SK-N-SH treated with all-trans-retinoic acid at 6 μM for 48 hours (cell line): ENCODE data around the gene FXYD6.

Experiments used
- ATAC-seq: fragments of 200-7000 bp; cut with Tn5 transposase; 3 replicates; pipeline ENCODE4 v1.9.1; 2020; ENCODE audit warnings: mild to moderate bottlenecking, moderate library complexity
- BACH2 ChIP-seq: fragments of 250-450 bp; sonication (Bioruptor Pico); IDR thresholded peaks from 2 replicates; pipeline ENCODE4 v1.9.0; 2021; ENCODE audit warnings: mild to moderate bottlenecking, borderline replicate concordance
- CSDC2 ChIP-seq: fragments of 250-450 bp; sonication (Bioruptor Pico); IDR thresholded peaks from 2 replicates; pipeline ENCODE4 v1.5.0; 2020; ENCODE audit warnings: mild to moderate bottlenecking, moderate library complexity
- ESRRG ChIP-seq: fragments of 250-450 bp; sonication (Bioruptor Pico); IDR thresholded peaks from 2 replicates; pipeline ENCODE4 v1.6.1; 2021; ENCODE audit warnings: mild to moderate bottlenecking
- GLIS3 ChIP-seq: fragments of 250-450 bp; sonication (Bioruptor Pico); IDR thresholded peaks from 2 replicates; pipeline ENCODE4 v1.5.0; 2020; ENCODE audit warnings: mild to moderate bottlenecking, moderate library complexity
- ISL1 ChIP-seq: fragments of 250-450 bp; sonication (Bioruptor Pico); IDR thresholded peaks from 2 replicates; pipeline ENCODE4 v2.1.2; 2022; ENCODE audit warnings: mild to moderate bottlenecking, moderate library complexity
- OSR1 ChIP-seq: fragments of 250-450 bp; sonication (Bioruptor Pico); IDR thresholded peaks from 2 replicates; pipeline ENCODE4 v1.8.0; 2022; ENCODE audit warnings: moderate library complexity, mild to moderate bottlenecking, inconsistent platforms
- PPARA ChIP-seq: fragments of 250-450 bp; sonication (Bioruptor Pico); IDR thresholded peaks from 2 replicates; pipeline ENCODE4 v1.5.0; 2020; ENCODE audit warnings: mild to moderate bottlenecking, borderline replicate concordance
- RARB ChIP-seq: fragments of 250-450 bp; sonication (Bioruptor Pico); IDR thresholded peaks from 2 replicates; pipeline ENCODE4 v1.8.0; 2021; ENCODE audit warnings: mild to moderate bottlenecking, moderate library complexity
- SNAI2 ChIP-seq: fragments of 250-450 bp; sonication (Bioruptor Pico); IDR thresholded peaks from 2 replicates; pipeline ENCODE4 v1.5.0; 2020; ENCODE audit warnings: mild to moderate bottlenecking, moderate library complexity
- TCF4 ChIP-seq: fragments of 250-450 bp; sonication (Bioruptor Pico); IDR thresholded peaks from 2 replicates; pipeline ENCODE4 v1.8.0; 2021; ENCODE audit warnings: mild to moderate bottlenecking, moderate library complexity, borderline replicate concordance
- TOX ChIP-seq: fragments of 250-450 bp; sonication (Bioruptor Pico); IDR thresholded peaks from 2 replicates; pipeline ENCODE4 v1.8.0; 2021; ENCODE audit warnings: mild to moderate bottlenecking, moderate library complexity, borderline replicate concordance
- ZC3H10 ChIP-seq: fragments of 250-450 bp; sonication (Bioruptor Pico); IDR thresholded peaks from 2 replicates; pipeline ENCODE4 v1.5.1; 2021; ENCODE audit warnings: mild to moderate bottlenecking, moderate library complexity
- ZFP3 ChIP-seq: fragments of 250-450 bp; sonication (Bioruptor Pico); IDR thresholded peaks from 2 replicates; pipeline ENCODE4 v1.5.0; 2020; ENCODE audit warnings: mild to moderate bottlenecking, moderate library complexity
- ZFP30 ChIP-seq: fragments of 450-650 bp; formaldehyde crosslinking; IDR thresholded peaks from 2 replicates; pipeline ENCODE4 v1.5.0; 2022; ENCODE audit warnings: mild to moderate bottlenecking, moderate library complexity
- ZNF565 ChIP-seq: fragments of 450-650 bp; formaldehyde crosslinking; conservative IDR thresholded peaks from 2 replicates; pipeline ENCODE4 v1.5.0; 2020; ENCODE audit warnings: low read depth, mild to moderate bottlenecking, moderate library complexity
- ZNF70 ChIP-seq: fragments of 450-650 bp; formaldehyde crosslinking; IDR thresholded peaks from 2 replicates; pipeline ENCODE4 v1.5.0; 2020; ENCODE audit warnings: mild to moderate bottlenecking, moderate library complexity
- ZNF8 ChIP-seq: fragments of 450-650 bp; formaldehyde crosslinking; IDR thresholded peaks from 2 replicates; pipeline ENCODE4 v1.5.0; 2020; ENCODE audit warnings: mild to moderate bottlenecking, moderate library complexity
- TF ChIP-seq, protein P1 (sequence below): fragments of 250-450 bp; sonication (Bioruptor Pico); IDR thresholded peaks from 2 replicates; pipeline ENCODE4 v1.8.0; 2021; ENCODE audit warnings: low read depth, mild to moderate bottlenecking, moderate library complexity, borderline replicate concordance
- TF ChIP-seq, protein P2 (sequence below): fragments of 250-450 bp; sonication (Bioruptor Pico); IDR thresholded peaks from 2 replicates; pipeline ENCODE4 v1.5.0; 2020; ENCODE audit warnings: mild to moderate bottlenecking, moderate library complexity
- TF ChIP-seq, protein P3 (sequence below): fragments of 250-450 bp; sonication (Bioruptor Pico); IDR thresholded peaks from 2 replicates; pipeline ENCODE4 v1.5.1; 2020; ENCODE audit warnings: low read depth, mild to moderate bottlenecking, moderate library complexity
- TF ChIP-seq, protein P4 (sequence below): fragments of 250-450 bp; sonication (Bioruptor Pico); IDR thresholded peaks from 2 replicates; pipeline ENCODE4 v1.5.1; 2021; ENCODE audit warnings: mild to moderate bottlenecking, moderate library complexity

FXYD6 gene

DNA sequence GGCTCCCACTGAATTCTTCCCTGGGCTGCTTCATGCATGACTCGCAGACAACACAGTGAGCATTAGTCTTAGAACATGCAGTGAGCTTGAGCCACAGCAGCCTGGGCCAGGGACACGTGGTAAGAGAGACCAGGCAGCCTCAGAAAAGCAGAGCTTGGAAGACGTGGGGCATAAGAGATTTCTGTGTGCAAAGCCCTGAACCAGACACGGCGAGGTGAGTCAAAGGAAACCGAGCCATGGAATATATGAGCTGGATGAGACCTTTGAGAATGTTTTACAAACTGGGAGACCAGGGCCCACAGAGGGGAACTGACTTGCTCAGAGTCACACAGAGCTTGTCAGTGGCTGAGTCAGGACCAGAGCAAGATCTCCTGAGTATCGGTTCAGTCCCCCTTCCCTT lies 8.5 kb upstream of the FXYD6 start:
- ATAC-seq, result no peak
- no peak for TF ChIP-seq TCF4 (CRISPR knock-in tag)
- no peak for TF ChIP-seq ZNF565 (CRISPR knock-in tag)
- TF ChIP-seq ESRRG, result no peak
- TF ChIP-seq OSR1 (CRISPR knock-in tag), result no peak
- TF ChIP-seq ISL1, result no peak
- TF ChIP-seq, protein P1, sequence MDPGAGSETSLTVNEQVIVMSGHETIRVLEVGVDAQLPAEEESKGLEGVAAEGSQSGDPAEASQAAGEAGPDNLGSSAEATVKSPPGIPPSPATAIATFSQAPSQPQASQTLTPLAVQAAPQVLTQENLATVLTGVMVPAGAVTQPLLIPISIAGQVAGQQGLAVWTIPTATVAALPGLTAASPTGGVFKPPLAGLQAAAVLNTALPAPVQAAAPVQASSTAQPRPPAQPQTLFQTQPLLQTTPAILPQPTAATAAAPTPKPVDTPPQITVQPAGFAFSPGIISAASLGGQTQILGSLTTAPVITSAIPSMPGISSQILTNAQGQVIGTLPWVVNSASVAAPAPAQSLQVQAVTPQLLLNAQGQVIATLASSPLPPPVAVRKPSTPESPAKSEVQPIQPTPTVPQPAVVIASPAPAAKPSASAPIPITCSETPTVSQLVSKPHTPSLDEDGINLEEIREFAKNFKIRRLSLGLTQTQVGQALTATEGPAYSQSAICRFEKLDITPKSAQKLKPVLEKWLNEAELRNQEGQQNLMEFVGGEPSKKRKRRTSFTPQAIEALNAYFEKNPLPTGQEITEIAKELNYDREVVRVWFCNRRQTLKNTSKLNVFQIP (CRISPR knock-in tag), result no peak
- no peak for TF ChIP-seq SNAI2 (CRISPR knock-in tag)
- TF ChIP-seq TOX (CRISPR knock-in tag), result no peak
- no peak for TF ChIP-seq ZNF8 (CRISPR knock-in tag)
- no peak for TF ChIP-seq RARB (CRISPR knock-in tag)
- TF ChIP-seq, protein P2, sequence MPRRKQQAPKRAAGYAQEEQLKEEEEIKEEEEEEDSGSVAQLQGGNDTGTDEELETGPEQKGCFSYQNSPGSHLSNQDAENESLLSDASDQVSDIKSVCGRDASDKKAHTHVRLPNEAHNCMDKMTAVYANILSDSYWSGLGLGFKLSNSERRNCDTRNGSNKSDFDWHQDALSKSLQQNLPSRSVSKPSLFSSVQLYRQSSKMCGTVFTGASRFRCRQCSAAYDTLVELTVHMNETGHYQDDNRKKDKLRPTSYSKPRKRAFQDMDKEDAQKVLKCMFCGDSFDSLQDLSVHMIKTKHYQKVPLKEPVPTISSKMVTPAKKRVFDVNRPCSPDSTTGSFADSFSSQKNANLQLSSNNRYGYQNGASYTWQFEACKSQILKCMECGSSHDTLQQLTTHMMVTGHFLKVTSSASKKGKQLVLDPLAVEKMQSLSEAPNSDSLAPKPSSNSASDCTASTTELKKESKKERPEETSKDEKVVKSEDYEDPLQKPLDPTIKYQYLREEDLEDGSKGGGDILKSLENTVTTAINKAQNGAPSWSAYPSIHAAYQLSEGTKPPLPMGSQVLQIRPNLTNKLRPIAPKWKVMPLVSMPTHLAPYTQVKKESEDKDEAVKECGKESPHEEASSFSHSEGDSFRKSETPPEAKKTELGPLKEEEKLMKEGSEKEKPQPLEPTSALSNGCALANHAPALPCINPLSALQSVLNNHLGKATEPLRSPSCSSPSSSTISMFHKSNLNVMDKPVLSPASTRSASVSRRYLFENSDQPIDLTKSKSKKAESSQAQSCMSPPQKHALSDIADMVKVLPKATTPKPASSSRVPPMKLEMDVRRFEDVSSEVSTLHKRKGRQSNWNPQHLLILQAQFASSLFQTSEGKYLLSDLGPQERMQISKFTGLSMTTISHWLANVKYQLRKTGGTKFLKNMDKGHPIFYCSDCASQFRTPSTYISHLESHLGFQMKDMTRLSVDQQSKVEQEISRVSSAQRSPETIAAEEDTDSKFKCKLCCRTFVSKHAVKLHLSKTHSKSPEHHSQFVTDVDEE (CRISPR knock-in tag), result no peak
- TF ChIP-seq, protein P3, sequence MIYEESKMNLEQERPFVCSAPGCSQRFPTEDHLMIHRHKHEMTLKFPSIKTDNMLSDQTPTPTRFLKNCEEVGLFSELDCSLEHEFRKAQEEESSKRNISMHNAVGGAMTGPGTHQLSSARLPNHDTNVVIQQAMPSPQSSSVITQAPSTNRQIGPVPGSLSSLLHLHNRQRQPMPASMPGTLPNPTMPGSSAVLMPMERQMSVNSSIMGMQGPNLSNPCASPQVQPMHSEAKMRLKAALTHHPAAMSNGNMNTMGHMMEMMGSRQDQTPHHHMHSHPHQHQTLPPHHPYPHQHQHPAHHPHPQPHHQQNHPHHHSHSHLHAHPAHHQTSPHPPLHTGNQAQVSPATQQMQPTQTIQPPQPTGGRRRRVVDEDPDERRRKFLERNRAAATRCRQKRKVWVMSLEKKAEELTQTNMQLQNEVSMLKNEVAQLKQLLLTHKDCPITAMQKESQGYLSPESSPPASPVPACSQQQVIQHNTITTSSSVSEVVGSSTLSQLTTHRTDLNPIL (CRISPR knock-in tag), result no peak
- TF ChIP-seq ZFP30, result no peak
- TF ChIP-seq, protein P4, sequence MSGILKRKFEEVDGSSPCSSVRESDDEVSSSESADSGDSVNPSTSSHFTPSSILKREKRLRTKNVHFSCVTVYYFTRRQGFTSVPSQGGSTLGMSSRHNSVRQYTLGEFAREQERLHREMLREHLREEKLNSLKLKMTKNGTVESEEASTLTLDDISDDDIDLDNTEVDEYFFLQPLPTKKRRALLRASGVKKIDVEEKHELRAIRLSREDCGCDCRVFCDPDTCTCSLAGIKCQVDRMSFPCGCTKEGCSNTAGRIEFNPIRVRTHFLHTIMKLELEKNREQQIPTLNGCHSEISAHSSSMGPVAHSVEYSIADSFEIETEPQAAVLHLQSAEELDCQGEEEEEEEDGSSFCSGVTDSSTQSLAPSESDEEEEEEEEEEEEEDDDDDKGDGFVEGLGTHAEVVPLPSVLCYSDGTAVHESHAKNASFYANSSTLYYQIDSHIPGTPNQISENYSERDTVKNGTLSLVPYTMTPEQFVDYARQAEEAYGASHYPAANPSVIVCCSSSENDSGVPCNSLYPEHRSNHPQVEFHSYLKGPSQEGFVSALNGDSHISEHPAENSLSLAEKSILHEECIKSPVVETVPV (CRISPR knock-in tag), result no peak
- no peak for TF ChIP-seq ZC3H10 (CRISPR knock-in tag)

DNA sequence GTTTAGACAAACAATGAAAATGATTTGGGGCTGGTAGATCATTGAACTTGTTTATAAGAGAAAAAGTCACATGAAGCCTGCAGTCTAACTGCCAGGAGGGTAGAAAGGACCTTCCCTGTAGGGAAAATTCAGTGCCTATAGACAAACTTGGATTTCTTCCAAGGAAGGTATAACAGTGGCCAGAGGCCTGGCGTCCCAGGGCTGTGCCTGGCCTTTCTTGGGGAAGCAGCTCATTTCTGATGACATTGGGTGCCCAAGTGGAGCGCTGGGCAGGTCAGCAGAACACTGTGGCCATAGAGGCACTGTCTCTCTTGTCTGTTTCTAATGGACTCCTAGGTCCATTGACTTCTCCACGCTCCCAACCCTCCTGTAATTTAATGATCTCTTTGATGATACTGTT lies 6.6 kb upstream of the FXYD6 start:
- ATAC-seq, result no peak
- TF ChIP-seq CSDC2 (CRISPR knock-in tag) (no peak), BACH2 (CRISPR knock-in tag) (no peak), PPARA (no peak)
- TF ChIP-seq, protein P1 (CRISPR knock-in tag), result no peak

DNA sequence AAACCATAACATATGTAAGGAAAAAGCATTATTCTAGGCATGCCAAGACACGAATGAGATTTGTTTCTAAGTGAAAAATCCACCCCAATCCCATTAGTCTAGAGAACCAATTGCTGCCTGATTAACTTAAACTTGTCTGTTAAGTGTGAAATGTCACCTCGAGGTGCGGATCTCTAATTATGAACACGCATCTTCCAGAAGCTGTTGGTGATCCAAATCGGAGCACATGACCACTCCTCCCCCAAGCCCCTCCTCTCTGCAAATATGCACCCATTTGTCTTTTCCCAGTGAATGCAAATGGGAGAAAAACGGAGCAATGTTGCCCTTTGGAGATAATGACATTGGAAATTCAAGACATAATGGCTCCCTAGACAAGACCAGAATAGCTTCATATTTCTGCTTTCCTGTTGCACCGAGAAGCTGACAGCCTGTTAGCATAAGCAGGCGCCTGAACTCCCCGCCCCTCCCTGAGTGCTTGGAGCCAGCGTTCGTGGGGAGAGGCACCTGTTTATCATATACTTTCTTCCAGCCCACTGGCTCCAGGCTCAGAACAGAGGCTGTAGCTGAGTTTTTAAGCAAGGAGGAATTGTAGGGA lies 6.0 kb upstream of the FXYD6 start:
- ATAC-seq, result no peak
- TF ChIP-seq ZNF70 (CRISPR knock-in tag) (no peak), GLIS3 (CRISPR knock-in tag) (no peak), ISL1 (no peak), ZNF565 (CRISPR knock-in tag) (no peak), SNAI2 (CRISPR knock-in tag) (no peak), RARB (CRISPR knock-in tag) (no peak), ZFP3 (CRISPR knock-in tag) (no peak), TOX (CRISPR knock-in tag) (no peak)
- TF ChIP-seq, protein P2 (CRISPR knock-in tag), result no peak
- TF ChIP-seq, protein P3 (CRISPR knock-in tag), result no peak
